Measurements from ENCODE around the gene DUT.

- TF ChIP-seq CTCF (conservative IDR thresholded peaks at IDR 0.05), result peak; percentile 27
- TF ChIP-seq ZFX (IDR thresholded peaks at IDR 0.05), result peak; percentile 93
Measured at GRCh38 chr15:48330855-48331795, at the start of gene DUT.

Data from C4-2B (cell line).